Measurements from ENCODE around the gene CHST13.
A peak's percentile ranks its signal among the peaks of the same experiment; 100 is the strongest.

GRCh38 chr3:126474498-126475412 lies 49.2 kb upstream of the CHST13 start:
- TF ChIP-seq CTCF (IDR thresholded peaks at IDR 0.05) (peak in 1 of 3 donors; percentile 25), POLR2A (IDR thresholded peaks at IDR 0.05) (no peak)
